Natural killer cell treated with Interleukin-12 subunit alpha and Interleukin-12 subunit beta and Interleukin-15 and Interleukin-18, amount 100 ng/mL, for 72 hours (primary cell): ENCODE measurements around the gene RABGEF1. TPM values are rescaled to one million over a fixed set of nuclear protein-coding genes. Genes with fewer than 3 reads are reported as not detected.
"Not testable (repeated sequence)": the region's sequence is repeated elsewhere in the genome, so short reads cannot be mapped to it uniquely, and the experiment has no call there.

Source experiments
- ATAC-seq, 2 donors: fragments of 150-1000 bp; cut with Tn5 transposase in 1 of 2; sonication (Bioruptor Pico), chemical (Tn5 transposase) in 1 of 2; 2 replicates each; pipeline ENCODE4 v1.10.0; 2021
- DNase-seq: peaks from one replicate; pipeline ENCODE4 v3.0.0; 2022; ENCODE audit warnings: low spot score
- H3K27ac Mint-ChIP-seq, 2 donors: 1 replicate in 1 of 2; 2 replicates in 1 of 2; pipeline ENCODE4 v1.8.0; 2022; ENCODE audit warnings: mixed read lengths in 2 of 2, mild to moderate bottlenecking in 1 of 2, moderate library complexity in 1 of 2
- H3K27me3 Mint-ChIP-seq, 2 donors: 1 replicate in 1 of 2; 2 replicates in 1 of 2; pipeline ENCODE4 v1.8.0; 2022; ENCODE audit warnings: mixed read lengths in 2 of 2
- H3K36me3 Mint-ChIP-seq: one replicate; pipeline ENCODE4 v1.8.0; 2022; ENCODE audit warnings: mixed read lengths
- H3K4me1 Mint-ChIP-seq, 2 donors: 1 replicate in 1 of 2; 2 replicates in 1 of 2; pipeline ENCODE4 v1.8.0; 2022; ENCODE audit warnings: low read depth in 2 of 2, mixed read lengths in 2 of 2, mild to moderate bottlenecking in 1 of 2
- H3K4me3 Mint-ChIP-seq: one replicate; pipeline ENCODE4 v1.8.0; 2022; ENCODE audit warnings: mixed read lengths
- H3K9me3 Mint-ChIP-seq: 2 replicates; pipeline ENCODE4 v1.8.0; 2022; ENCODE audit warnings: mixed read lengths
- total RNA-seq, 2 donors: library from RNA; stranded (reverse); gene quantifications; one replicate each; pipeline ENCODE4 v1.2.3, GENCODE V29; 2022

RABGEF1 gene
- total RNA-seq, 2 donors from 2014 or later: 33.2 to 44.8 TPM

- H3K27me3 Mint-ChIP-seq, DNase-seq, H3K36me3 Mint-ChIP-seq, H3K9me3 Mint-ChIP-seq: not testable (repeated sequence)
- H3K27ac Mint-ChIP-seq: peak overlapping the region; percentile 62 to 69
- H3K4me1 Mint-ChIP-seq: peaks cover 52 to 58% of the 10 kb centered on the region in 2 donors
- peak overlapping the region; percentile 48 for H3K4me3 Mint-ChIP-seq
- ATAC-seq: peak in 1 of 2 donors; percentile 38
These were observed 23.3 kb downstream of the RABGEF1 start for GRCh38 chr7:66763633-66764355.

- ATAC-seq, H3K9me3 Mint-ChIP-seq, H3K36me3 Mint-ChIP-seq, DNase-seq, H3K27me3 Mint-ChIP-seq: not testable (repeated sequence)
- Mint-ChIP-seq H3K27ac (peak overlapping the region in 1 of 2 donors; percentile 62), H3K4me1 (peaks cover 52 to 55% of the 10 kb centered on the region in 2 donors), H3K4me3 (peak overlapping the region; percentile 23)
These were observed 24.4 kb downstream of the RABGEF1 start for GRCh38 chr7:66764905-66765304.

GRCh38 chr7:66765322-66766025 is 24.9 kb downstream of the RABGEF1 start:
- ATAC-seq, DNase-seq, H3K27ac Mint-ChIP-seq, H3K9me3 Mint-ChIP-seq, H3K4me3 Mint-ChIP-seq, H3K27me3 Mint-ChIP-seq, H3K36me3 Mint-ChIP-seq: not testable (repeated sequence)
- H3K4me1 Mint-ChIP-seq: peaks cover 52 to 53% of the 10 kb centered on the region in 2 donors

- H3K27ac Mint-ChIP-seq: no peak overlapping the region
- DNase-seq: no peak
- no peak for ATAC-seq
- H3K9me3 Mint-ChIP-seq: peaks cover 4% of the 10 kb centered on the region
- H3K4me1 Mint-ChIP-seq: peaks cover 52 to 56% of the 10 kb centered on the region in 2 donors
- no peaks in the 10 kb centered on the region for H3K27me3 Mint-ChIP-seq
- no peak overlapping the region for H3K4me3 Mint-ChIP-seq
- peaks cover 7% of the 10 kb centered on the region for H3K36me3 Mint-ChIP-seq
These were observed 25.5 kb downstream of the RABGEF1 start for GRCh38 chr7:66766041-66766440.

GRCh38 chr7:66767486-66767885 is 27.0 kb downstream of the RABGEF1 start:
- H3K9me3 Mint-ChIP-seq, H3K4me3 Mint-ChIP-seq, DNase-seq, H3K36me3 Mint-ChIP-seq, H3K27me3 Mint-ChIP-seq: not testable (repeated sequence)
- Mint-ChIP-seq H3K4me1 (peaks cover 53 to 56% of the 10 kb centered on the region in 2 donors), H3K27ac (peak overlapping the region; percentile 31 to 56)
- ATAC-seq: peak; percentile 36 to 50

- H3K27me3 Mint-ChIP-seq: no peaks in the 10 kb centered on the region
- H3K36me3 Mint-ChIP-seq: peaks cover 6% of the 10 kb centered on the region
- H3K4me1 Mint-ChIP-seq: peaks cover 40 to 46% of the 10 kb centered on the region in 2 donors
- H3K9me3 Mint-ChIP-seq: no peaks in the 10 kb centered on the region
- H3K27ac Mint-ChIP-seq: peak overlapping the region; percentile 22 to 40
- ATAC-seq (no peak), DNase-seq (no peak)
- no peak overlapping the region for H3K4me3 Mint-ChIP-seq
These were observed 28.6 kb downstream of the RABGEF1 start for GRCh38 chr7:66768865-66769832.

- Mint-ChIP-seq H3K4me1 (peaks cover 34 to 38% of the 10 kb centered on the region in 2 donors), H3K27me3 (no peaks in the 10 kb centered on the region), H3K27ac (peak overlapping the region; percentile 14 to 40), H3K36me3 (peaks cover 6% of the 10 kb centered on the region), H3K4me3 (peak overlapping the region; percentile 3), H3K9me3 (no peaks in the 10 kb centered on the region)
- DNase-seq (no peak), ATAC-seq (no peak)
These were observed 29.4 kb downstream of the RABGEF1 start for GRCh38 chr7:66769833-66770512.

GRCh38 chr7:66771795-66772194 is 31.3 kb downstream of the RABGEF1 start:
- no peak for ATAC-seq
- H3K4me3 Mint-ChIP-seq: no peak overlapping the region
- no peaks in the 10 kb centered on the region for H3K27me3 Mint-ChIP-seq
- peak overlapping the region in 1 of 2 donors; percentile 43 for H3K27ac Mint-ChIP-seq
- DNase-seq: no peak
- H3K36me3 Mint-ChIP-seq: peaks cover 13% of the 10 kb centered on the region
- H3K9me3 Mint-ChIP-seq: no peaks in the 10 kb centered on the region
- H3K4me1 Mint-ChIP-seq: peaks cover 30 to 33% of the 10 kb centered on the region in 2 donors

- Mint-ChIP-seq H3K36me3 (peaks cover 13% of the 10 kb centered on the region), H3K4me1 (peaks cover 18 to 20% of the 10 kb centered on the region in 2 donors)
- not testable (repeated sequence) for H3K27ac Mint-ChIP-seq, H3K4me3 Mint-ChIP-seq, DNase-seq, H3K9me3 Mint-ChIP-seq, ATAC-seq, H3K27me3 Mint-ChIP-seq
These were observed 33.2 kb downstream of the RABGEF1 start for GRCh38 chr7:66773744-66774143.

- H3K4me1 Mint-ChIP-seq: peaks cover 9 to 11% of the 10 kb centered on the region in 2 donors
These were observed 35.9 kb downstream of the RABGEF1 start for GRCh38 chr7:66776383-66776782.

GRCh38 chr7:66776800-66777442 is 36.4 kb downstream of the RABGEF1 start:
- ATAC-seq (no peak), DNase-seq (no peak)
- no peaks in the 10 kb centered on the region for H3K9me3 Mint-ChIP-seq
- H3K4me1 Mint-ChIP-seq: peaks cover 14 to 15% of the 10 kb centered on the region in 2 donors
- no peak overlapping the region for H3K4me3 Mint-ChIP-seq
- H3K27ac Mint-ChIP-seq: no peak overlapping the region
- H3K27me3 Mint-ChIP-seq: no peaks in the 10 kb centered on the region
- H3K36me3 Mint-ChIP-seq: peaks cover 31% of the 10 kb centered on the region

More at GRCh38 chr7:66776383-66776782, 35.9 kb downstream of the RABGEF1 start:
- H3K9me3 Mint-ChIP-seq, H3K27me3 Mint-ChIP-seq, DNase-seq, H3K4me3 Mint-ChIP-seq, ATAC-seq, H3K27ac Mint-ChIP-seq: not testable (repeated sequence)
- H3K36me3 Mint-ChIP-seq: peaks cover 26% of the 10 kb centered on the region

GRCh38 chr7:66778201-66778600 is 37.7 kb downstream of the RABGEF1 start:
- Mint-ChIP-seq H3K36me3 (peaks cover 29% of the 10 kb centered on the region), H3K4me1 (peaks cover 14 to 15% of the 10 kb centered on the region in 2 donors), H3K4me3 (no peak overlapping the region), H3K27me3 (no peaks in the 10 kb centered on the region), H3K9me3 (no peaks in the 10 kb centered on the region), H3K27ac (peak overlapping the region in 1 of 2 donors; percentile 25)
- DNase-seq: no peak
- no peak for ATAC-seq
